LNCaP clone FGC (cell line): Measurements from ENCODE around the gene ACTL10.

Experiments
- DNase-seq: peaks from one replicate; pipeline ENCODE4 v3.0.0-alpha.2; 2011; ENCODE audit warnings: low read depth
- H3K4me3 ChIP-seq: 2 replicates; pipeline ENCODE4 v1.5.1; 2011; ENCODE audit warnings: mild to moderate bottlenecking, low read depth, low read length, control low read depth
- CTCF ChIP-seq: IDR thresholded peaks from 2 replicates; pipeline ENCODE4 v1.5.1; 2012; ENCODE audit warnings: mild to moderate bottlenecking; ENCODE audit not compliant: control insufficient read depth, insufficient read depth; ENCODE audit errors: extremely low read depth

ACTL10 gene

GRCh38 chr20:33669873-33670640 is 3.3 kb downstream of the ACTL10 start:
- no peak overlapping the region for H3K4me3 ChIP-seq
- DNase-seq, result no peak
- TF ChIP-seq CTCF, result no peak

- TF ChIP-seq CTCF, result no peak
Measured at GRCh38 chr20:33670715-33671499, 4.2 kb downstream of the ACTL10 start.

GRCh38 chr20:33671573-33672288 is 5.0 kb downstream of the ACTL10 start:
- DNase-seq, result no peak
- TF ChIP-seq CTCF, result no peak
- no peak overlapping the region for H3K4me3 ChIP-seq

More at GRCh38 chr20:33670715-33671499, 4.2 kb downstream of the ACTL10 start:
- H3K4me3 ChIP-seq, result no peak overlapping the region
- no peak for DNase-seq

GRCh38 chr20:33672426-33673113 is 5.8 kb downstream of the ACTL10 start:
- no peak for TF ChIP-seq CTCF
- H3K4me3 ChIP-seq, result peak overlapping the region; percentile 62
- no peak for DNase-seq

- TF ChIP-seq CTCF, result no peak
- DNase-seq, result no peak
- peak overlapping the region; percentile 62 for H3K4me3 ChIP-seq
Measured at GRCh38 chr20:33673114-33673409, 6.3 kb downstream of the ACTL10 start.

- peak overlapping the region; percentile 62 for H3K4me3 ChIP-seq
- no peak for TF ChIP-seq CTCF
- DNase-seq, result no peak
Measured at GRCh38 chr20:33673410-33674293, 6.9 kb downstream of the ACTL10 start.
